Non-pigmented ciliary epithelial cell (primary cell): Measurements from ENCODE around the gene PHOSPHO1.

Source experiments
- DNase-seq: peaks from one replicate; pipeline ENCODE4 v3.0.0-alpha.2; 2010; ENCODE audit warnings: low read depth

Gene PHOSPHO1

DNA sequence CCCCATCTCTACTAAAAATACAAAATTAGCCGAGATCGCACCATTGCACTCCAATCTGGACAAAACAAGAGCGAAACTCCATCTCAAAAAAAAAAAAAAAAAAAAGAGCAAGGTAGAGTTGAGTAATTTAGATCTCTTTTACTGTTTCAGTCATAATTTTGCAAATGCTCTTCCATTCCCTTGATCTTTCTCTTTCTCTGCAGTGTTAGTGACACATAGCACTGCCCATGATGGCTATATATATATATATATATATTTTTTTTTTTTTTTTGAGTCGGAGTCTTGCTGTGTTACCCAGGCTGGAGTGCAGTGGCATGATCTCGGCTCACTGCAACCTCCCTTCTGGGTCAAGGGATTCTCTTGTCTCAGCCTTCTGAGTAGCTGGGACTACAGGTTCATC, 12.2 kb upstream of the PHOSPHO1 start:
- no peak for DNase-seq

DNA sequence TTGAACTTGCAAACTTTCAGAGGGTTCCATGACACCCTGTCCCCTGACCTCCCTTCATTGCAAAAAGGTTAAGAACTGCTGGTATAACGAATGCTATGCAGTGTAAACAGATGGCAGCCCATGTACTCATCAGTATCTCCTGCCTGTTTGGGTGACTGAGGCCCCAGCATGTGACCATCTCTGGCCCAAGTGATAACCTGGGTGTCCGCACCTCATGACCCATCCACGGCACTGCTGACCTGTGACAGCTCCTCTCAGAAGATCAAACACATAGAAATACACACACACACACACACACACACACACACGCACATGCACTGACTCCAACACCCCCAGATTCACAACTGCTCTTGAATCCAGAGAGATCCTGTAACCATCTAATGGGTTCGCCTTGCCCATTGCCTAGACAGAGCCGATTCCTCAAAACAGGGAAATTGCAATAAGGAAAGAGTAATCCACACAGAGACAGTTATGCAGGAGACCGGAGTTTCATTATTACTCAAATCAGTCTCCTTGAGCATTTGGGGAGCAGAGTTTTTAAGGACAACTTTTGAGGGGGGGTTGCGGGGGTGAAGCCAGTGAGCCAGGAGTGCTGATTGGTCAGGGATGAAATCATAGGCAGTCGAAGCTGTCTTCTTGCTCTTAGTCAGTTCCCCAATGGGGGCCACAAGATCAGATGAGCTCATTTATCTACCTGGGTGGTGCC, 11.3 kb upstream of the PHOSPHO1 start:
- no peak for DNase-seq

DNA sequence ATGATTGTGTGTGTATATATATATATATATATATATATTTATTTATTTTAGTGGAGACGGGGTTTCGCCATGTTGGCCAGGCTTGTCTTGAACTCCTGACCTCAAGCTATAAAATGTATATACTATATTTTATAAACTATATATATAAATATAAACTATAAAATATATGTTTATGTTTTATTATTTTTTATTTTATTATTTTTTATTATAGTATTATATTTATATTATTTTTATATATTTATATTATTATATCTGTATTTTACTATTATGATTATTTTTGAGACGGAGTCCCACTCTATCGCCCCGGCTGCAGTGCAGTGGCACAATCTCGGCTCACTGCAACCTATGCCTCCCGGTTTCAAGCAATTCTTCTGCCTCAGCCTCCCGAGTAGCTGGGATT, 10.5 kb upstream of the PHOSPHO1 start:
- DNase-seq: no peak

DNA sequence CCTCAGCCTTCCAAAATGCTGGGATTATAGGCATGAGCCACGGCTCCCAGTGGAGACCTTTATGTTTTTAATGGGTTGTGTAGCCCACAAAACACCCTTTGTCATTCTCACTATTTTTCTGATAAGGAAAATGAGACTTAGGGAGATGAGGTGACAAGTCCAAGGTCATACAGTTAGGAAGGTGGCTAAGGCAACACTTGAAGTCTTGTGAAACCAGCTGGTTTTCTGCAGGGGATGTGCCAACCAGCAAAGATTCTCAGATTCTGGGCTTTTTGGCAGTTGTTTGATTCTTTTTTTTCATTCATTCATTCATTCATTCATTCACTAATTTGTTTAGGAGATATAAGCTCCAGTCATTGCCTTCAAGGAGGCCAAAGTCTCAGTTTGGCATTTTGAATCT, 10.0 kb upstream of the PHOSPHO1 start:
- DNase-seq: no peak

DNA sequence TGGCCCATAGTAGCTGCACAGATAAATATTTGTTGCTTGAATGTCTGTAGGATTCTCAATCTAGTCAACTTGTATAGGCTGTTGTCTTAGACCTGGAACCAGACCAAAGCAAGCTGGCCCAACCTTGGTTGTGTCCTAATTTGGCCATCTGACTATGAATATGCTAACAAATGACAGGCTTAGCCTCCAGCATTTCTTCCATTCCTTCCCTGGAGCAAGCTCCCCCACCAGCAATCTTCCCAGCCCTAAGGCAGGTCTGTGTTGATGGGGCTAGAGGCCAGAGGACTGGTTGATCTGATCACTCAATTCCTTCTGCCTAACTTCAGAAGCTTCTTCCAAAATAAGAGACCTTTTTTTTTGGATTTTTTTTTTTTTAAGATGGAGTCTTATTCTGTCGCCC, 9.4 kb upstream of the PHOSPHO1 start:
- no peak for DNase-seq

DNA sequence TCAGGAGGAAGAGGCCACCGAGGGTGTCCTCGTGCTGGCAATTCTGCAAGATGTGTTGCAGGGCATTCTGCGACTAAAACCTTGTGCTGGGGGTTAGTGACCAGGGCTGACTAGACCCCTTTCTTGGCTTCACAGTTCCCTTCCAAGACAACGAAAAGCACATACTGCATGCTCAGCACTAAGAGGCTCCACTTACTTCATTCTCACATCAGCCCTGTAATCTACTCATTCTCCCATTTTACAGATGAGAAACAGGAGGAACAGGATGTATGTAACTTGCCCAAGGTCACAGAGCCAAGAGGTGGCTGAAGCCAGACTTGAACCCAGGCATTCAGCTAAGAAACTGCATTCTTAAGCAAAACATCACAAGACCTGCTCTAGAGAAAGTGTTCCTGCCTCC, 5.3 kb upstream of the PHOSPHO1 start:
- no peak for DNase-seq

DNA sequence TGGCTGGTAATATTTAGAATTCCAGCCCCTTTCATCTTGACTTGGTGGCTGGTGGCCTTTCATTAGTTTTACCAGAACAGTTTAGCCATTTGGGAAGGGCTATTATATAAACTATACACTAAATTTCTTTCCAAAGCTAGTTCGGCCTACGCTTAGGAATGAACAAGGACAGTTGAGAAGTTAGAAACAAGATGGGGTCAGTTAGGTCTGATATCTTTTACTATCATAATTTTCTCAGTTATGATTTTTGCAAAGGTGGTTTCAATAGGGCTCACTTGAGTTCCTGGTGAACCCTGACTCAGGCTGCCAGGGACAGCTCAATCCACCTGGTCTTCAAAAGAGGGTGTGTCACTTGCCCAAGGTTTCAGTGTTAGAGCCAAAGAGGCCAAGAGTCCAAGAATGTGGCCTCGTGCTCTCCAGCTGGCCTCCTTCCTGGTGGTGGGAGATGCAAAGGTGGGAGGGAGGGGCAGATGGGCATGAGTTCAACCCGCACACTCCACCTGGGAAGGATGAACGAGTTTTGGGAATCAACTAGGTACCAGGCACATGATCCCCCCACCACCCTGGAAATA, 4.0 kb upstream of the PHOSPHO1 start:
- no peak for DNase-seq

DNA sequence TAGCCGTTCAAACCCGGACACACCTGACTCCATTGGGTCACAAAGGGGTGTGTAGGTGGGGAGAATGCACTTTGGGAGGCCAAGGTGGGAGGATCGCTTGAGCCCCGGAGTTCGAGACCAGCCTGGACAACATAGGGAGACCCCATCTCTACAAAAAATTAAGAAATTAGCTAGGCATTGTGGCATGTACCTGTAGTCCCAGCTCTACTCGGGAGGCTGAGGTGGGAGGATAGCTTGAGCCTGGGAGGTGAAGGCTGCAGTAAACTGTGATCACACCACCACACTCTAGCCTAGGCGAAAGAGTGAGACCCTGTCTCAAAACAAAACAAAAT, 942 bp upstream of the PHOSPHO1 start:
- DNase-seq: no peak

DNA sequence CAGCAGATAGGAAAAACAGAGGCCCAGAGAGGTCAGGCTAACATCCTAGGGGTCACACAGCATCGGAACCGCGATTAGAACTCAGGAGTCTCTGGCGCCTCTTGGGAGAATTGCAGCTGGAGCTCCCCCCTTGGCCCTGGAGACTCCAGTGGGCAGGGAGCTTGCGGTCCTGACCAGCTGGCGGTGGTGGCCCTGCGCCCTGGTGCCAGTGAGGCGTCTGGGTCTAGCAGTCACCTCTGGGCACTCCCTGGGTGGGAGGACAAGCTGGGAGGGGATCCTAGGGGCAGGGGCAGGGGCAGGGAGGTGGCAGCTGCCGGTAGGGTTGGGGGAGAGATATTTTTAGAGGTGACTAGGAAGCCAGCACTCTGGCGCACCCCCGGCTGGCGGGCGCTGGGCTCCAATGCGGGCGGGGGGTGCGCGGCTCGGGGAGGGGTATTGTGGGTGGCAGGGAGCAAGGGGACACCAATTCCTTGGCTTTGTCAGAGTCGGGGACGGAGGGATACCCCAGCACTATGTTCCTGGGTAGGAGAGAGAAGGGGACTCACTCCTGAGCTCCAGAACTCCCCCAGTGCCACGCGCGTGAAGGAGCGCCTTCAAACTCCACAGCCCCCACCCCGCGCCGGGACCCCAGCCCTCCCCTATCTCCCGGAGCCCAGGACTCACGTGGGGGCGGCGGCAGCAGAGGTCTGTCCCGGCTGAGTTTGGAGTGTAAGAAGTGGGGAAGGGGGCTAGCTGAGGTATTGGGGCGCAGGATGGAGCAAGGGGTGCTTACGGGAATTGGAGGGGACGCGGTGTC, 584 bp downstream of the PHOSPHO1 start:
- no peak for DNase-seq

DNA sequence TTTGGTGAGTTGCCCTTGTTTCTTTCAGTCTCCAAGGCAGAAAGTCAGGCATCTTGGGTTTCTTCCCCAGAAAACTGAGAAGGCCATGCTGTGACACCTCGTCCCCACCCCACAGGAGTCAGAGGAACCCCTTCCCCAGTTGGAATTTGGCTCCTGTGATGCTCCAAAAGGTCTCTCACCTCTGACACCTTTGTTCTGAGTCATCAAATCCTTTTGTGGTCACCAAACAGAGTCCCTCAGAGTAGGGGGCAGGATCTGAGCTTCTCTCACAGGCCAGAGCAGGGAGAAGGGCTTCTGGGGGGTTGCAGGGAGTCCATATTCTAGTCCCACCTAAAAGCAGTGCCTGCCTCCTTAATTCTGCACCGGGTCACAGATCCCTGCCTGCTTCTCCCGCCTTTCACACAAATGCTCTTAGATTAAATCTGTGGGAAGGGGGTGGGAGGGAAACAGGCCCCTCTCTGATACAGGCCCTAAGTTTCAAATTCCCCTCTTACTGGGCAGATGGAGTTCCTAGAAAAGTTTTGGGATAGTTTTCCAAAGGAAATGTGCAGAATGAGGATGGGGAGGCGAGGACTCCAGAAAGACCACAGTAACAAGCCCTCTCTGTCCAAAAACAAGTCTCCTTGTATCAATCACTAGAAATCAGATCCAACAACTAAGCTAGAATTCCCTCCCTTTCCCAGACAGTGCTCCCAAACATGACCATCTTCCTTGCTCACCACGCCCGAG, 1.3 kb downstream of the PHOSPHO1 start:
- no peak for DNase-seq

DNA sequence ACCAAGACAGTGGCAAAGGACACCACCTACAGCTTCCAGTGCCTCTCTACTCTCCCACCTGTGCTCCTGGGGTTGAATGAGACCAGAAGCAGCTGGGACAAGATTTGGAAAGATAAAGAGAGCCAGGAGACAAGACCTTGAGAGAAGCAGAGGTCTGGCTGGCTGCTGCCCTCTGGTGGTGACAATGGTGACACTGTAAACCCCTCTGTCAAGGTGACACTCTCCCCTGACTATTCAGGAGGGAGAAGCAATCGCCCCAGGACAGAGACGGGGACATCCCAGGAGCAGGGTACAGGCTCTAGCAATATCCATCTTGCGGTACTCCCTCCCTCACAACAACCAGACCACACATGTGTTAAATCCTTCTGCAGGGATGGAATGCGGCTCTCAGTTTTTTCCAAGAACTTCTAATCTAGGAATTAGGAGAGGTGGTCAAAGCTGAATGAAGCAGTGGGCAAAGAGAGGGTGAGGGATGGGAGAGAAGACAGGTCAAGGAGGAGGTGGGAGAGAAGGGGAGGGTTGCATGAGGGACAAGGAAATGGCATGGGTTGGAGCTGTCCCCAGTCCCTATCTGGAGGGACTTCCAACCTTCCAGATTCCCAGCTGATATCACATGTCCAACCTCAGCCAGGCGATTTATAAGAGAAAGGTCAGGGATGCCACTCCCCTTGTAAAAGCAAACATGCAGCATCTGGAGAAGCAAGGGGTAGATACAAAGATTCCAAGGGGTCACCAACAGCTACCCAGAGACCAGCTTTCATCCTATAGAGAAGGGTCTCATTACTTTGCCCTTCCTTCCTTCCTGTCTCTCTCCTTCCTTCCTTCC, 2.9 kb downstream of the PHOSPHO1 start:
- no peak for DNase-seq

DNA sequence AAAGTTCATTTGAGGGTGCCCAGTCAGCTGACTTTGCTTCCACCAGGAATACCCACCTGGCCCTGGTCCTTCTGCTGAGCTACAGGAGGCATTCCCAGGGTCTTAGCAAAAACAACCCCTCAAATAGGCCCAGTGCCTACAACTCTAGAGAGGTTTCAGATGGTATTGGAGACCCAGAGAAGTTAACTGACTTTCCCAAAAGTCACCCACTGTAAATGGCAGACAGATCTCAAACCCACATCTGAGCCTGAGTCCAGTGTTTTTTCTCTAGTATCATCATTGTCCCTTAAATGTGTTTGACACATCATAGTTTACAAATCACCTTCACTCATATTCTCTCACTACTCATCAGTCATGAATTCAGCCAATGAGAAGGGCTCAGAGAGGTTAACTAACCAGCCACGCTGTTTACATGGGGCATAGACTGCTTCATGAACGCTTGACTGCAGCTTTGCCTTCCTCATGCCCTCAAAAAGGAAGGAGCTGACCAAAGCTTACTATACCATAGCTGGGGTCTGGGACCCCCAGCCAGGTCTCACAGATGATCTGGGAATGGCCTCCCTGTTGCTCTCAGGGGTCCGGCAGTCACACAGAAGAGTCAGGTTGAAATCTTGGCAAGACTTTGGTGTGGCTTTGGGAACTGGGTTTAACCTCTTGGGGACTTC, 3.7 kb downstream of the PHOSPHO1 start:
- DNase-seq: no peak

DNA sequence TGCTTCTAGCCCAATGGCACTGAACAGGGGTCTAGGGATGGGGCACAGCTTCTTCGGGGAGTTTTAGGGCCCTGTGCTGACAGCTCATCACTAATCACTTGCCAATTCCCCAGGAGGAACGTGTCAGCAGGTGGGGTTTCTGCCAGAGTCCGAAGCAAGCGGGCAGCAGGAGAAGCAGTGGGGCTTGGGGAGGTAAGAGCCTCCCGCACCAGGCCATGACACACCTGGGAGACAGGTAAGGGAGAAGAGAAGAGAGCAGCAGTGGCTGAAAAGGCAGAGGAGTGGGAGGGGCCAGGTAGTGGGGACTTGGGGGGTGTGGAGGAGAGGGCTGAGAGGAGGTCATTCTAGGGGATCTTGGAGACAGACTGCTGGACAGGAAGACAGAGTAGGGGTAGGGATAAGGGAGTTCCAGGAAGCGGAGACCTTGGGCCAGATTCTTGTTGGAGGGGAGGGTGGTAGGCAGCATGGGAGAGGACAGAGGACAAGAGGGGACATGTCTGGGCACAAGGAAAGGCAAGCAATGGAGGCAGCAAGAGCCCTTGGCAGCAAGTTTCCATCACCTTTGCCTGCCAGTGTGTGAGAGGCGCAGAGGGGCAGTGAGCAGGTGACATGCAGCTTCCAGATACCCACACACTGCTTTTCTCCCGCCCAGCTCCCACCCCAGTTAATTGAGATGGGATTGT, 4.9 kb downstream of the PHOSPHO1 start:
- DNase-seq: no peak

DNA sequence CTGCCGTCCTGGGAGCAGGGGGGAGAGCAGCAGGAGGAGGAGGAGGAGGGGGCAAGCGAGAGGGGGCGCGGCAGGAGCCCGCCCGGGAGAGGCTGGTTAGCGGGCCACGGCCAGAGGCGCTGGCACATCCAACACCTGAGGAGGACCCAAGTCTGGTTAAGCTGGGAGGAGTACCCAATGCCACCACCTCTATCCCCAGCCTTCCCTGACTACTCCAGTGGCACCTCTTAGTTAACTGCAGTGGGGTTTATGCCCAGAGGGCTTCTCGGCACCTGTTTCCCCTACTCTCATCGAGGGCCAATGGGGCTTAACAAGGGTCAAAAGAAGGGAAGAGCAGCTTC, 5.6 kb downstream of the PHOSPHO1 start:
- DNase-seq: no peak

DNA sequence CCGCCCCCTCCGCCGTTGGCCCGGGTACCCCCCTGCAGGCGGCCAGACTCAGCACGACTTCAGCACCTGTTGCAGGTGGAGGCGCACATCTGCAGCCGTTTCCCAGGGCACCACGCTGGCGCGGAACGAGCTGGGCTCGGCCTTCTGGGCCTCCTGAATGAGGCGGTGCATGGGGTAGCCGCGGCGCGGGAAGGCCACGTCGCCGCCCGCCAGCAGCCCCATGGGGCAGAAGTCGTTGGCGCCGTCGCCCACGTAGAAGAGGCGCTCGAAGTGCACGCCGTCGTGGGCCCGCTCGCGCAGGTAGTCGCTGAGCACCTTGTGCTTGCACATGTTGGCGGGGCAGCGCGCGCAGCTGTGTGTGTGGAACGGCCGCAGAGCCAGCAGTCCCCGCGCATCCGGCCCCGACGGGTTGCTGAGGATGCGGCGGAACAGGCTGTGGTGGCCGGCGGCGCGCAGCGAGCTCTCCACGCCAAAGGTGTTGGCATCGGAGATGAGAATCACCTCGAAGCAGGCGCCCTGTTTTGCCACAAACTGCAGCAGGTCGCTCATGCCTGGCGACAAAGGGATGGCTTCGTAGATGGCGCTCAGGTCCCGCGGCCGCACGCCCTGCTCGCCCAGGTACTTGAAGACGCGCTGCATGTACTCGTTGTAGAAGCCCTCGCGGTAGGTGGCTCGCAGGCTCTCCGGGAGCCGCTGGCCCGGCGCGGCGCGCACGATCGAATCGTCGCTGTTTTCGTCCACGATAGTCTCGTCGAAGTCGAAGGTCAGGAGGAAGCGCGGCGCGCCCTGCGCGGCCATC, 6.2 kb downstream of the PHOSPHO1 start:
- no peak for DNase-seq

DNA sequence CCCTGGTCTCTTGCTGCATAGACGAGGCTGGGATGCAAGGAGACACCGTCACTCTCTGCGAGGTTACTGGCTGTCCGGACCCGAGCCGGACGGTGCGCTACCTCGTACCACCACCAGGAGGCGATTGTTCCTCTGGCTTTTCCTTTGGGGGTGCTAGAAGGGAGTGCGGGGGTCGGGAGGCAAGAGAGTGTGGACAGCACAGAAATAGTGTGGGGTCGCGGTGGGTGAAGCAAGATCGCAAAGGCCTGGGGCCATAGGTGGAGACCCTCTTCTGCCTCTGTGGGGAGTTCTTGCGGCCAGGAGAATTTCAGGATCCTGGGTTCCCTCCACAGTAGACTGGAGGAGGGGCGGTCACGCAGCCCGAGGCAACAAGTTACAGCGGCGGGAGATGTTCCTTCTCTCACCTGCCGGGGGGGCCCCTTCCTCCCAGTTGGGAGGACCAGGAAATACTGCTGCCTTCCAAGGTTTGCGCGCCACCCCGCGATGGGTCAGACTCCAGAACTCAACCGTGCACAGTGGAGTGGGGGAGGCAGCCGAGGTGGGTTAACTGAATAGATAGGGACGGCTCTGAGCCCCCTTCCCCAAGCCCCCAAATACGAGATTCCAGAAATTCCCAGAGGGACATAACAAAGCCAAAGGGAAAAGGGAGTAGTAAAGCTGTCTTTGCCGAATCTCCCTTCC, 6.9 kb downstream of the PHOSPHO1 start:
- DNase-seq: no peak

DNA sequence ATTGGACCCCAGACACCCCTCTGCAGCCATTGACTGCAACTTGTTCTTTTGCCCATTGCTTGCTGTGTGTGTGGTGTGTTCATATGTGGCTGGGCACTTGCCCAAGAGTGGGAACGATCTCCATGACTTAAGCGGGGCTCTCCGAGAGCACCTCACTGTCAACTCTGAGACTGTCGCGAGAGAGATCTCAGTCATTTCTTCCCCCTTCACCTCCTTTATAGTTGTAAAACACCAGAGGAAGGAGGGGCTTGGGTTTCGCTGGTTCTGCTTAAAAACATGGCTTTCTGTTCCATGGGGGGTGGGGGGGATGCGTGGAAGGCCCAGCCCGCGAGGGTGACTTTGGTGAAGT, 7.4 kb downstream of the PHOSPHO1 start:
- DNase-seq: no peak

DNA sequence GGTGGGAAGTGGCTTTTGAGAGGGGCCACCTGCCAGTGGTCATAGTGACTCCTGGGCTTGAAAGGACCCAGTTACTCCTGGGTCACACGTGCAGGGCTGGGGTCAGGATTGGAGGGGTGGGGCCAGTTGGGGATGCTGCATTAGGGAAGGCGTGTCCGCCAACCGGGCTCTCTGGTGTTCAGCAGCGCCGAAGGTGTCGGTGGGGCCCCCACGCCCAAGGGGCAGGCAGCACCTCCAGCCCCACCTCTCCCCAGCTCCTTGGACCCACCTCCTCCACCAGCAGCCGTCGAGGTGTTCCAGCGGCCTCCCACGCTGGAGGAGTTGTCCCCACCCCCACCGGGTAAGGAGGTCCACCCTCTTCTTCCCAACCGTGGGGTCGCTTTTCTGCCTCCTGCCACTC, 10.6 kb downstream of the PHOSPHO1 start:
- DNase-seq: no peak
